ENCODE data around the gene SSC4D. TPM values are rescaled to one million over a fixed set of nuclear protein-coding genes. Genes with fewer than 3 reads are reported as not detected.
"Not testable (repeated sequence)": the region's sequence is repeated elsewhere in the genome, so short reads cannot be mapped to it uniquely, and the experiment has no call there.

The SSC4D gene
- total RNA-seq, 2 experiments from 2014 or later = 0.44 TPM; not detected in 1

- Histone ChIP-seq H3K4me1 (ENCODE audit: insufficient read depth, low read length, poor library complexity, severe bottlenecking) (peaks cover 19% of the 10 kb centered on the region), H3K9me3 (ENCODE audit: low read length) (no peaks in the 10 kb centered on the region), H3K27ac (ENCODE audit: low read depth, low read length, poor library complexity, severe bottlenecking) (no peak overlapping the region), H3K4me2 (ENCODE audit: low read length) (no peak overlapping the region), H4K20me1 (ENCODE audit: insufficient read depth, low read length) (no peaks in the 10 kb centered on the region), H2AFZ (ENCODE audit: low read length) (no peak overlapping the region), H3K9me2 (ENCODE audit: insufficient read depth, low read length) (no peaks in the 10 kb centered on the region), H3K4me3 (ENCODE audit: low read depth, low read length, poor library complexity, severe bottlenecking) (no peak overlapping the region), H3K36me3 (ENCODE audit: insufficient read depth, low read length) (no peaks in the 10 kb centered on the region), H3K79me2 (ENCODE audit: insufficient read depth, low read depth, low read length) (no peaks in the 10 kb centered on the region)
- TF ChIP-seq, protein P1, sequence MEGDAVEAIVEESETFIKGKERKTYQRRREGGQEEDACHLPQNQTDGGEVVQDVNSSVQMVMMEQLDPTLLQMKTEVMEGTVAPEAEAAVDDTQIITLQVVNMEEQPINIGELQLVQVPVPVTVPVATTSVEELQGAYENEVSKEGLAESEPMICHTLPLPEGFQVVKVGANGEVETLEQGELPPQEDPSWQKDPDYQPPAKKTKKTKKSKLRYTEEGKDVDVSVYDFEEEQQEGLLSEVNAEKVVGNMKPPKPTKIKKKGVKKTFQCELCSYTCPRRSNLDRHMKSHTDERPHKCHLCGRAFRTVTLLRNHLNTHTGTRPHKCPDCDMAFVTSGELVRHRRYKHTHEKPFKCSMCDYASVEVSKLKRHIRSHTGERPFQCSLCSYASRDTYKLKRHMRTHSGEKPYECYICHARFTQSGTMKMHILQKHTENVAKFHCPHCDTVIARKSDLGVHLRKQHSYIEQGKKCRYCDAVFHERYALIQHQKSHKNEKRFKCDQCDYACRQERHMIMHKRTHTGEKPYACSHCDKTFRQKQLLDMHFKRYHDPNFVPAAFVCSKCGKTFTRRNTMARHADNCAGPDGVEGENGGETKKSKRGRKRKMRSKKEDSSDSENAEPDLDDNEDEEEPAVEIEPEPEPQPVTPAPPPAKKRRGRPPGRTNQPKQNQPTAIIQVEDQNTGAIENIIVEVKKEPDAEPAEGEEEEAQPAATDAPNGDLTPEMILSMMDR (conservative IDR thresholded peaks at IDR 0.05; ENCODE audit: low read length) = no peak
- TF ChIP-seq EZH2phosphoT487 (IDR thresholded peaks at IDR 0.05; ENCODE audit: borderline replicate concordance, low read depth, low read length) = no peak
- DNase-seq (ENCODE audit: low spot score) = no peak
- BruUV-seq (replicated peaks) = no TSS peak
- intact Hi-C loops (cut with micrococcal nuclease; ENCODE audit: unreplicated experiment) = no loop called here
- ChIA-PET POLR2A (no interaction called here), CTCF (ENCODE audit: unreplicated experiment) (no interaction called here)
Measured at GRCh38 chr7:76390092-76390491, 19.4 kb downstream of the SSC4D start.

DNA sequence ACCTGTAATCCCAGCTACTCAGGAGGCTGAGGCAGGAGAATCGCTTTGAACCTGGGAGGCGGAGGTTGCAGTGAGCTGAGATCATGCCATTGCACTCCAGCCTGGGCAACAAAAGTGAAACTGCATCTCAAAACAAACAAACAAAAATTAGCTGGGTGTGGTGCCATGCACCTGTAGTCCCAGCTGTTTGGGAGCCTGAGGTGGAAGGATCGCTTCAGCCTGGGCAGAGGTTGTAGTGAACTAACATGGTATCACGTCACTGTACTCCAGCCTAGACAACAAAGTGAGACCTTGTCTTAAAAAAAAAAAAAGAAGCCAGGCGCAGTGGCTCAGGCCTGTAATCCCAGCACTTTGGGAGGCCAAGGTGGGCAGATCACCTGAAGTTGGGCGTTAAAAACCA, 21.7 kb downstream of the SSC4D start:
- intact Hi-C loops (cut with micrococcal nuclease; ENCODE audit: unreplicated experiment); H3K79me2 ChIP-seq (ENCODE audit: insufficient read depth, low read depth, low read length); H3K4me3 ChIP-seq (ENCODE audit: low read depth, low read length, poor library complexity, severe bottlenecking): not testable (repeated sequence)

DNA sequence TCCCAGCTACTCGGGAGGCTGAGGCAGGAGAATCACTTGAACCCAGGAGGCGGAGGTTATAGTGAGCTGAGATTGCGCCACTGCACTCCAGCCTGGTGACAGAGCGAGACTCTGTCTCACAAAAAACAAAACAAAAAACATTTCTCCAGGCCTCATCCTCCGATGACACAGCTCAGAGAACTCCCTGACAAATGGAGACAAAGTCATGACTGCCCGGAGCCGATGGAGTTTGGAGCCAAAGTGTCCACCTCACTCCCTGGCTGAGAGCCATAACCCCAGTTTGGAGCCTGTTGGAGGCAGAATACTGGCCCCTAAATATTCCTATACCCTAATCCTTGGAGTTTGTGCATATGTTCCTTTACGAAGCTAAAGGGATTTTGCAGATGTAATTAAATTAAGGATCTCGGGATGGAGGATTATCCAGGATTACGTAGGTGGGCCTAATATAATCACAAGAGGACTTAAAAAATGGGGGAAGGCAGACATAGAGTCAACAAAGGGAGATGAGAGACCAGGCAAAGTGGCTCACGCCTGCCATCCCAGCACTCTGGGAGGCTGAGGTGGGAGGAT, 22.7 kb downstream of the SSC4D start:
- Histone ChIP-seq H2AFZ (ENCODE audit: low read length) (no peak overlapping the region), H3K9me3 (ENCODE audit: low read length) (no peaks in the 10 kb centered on the region), H3K36me3 (ENCODE audit: insufficient read depth, low read length) (no peaks in the 10 kb centered on the region), H3K4me2 (ENCODE audit: low read length) (no peak overlapping the region), H3K4me1 (ENCODE audit: insufficient read depth, low read length, poor library complexity, severe bottlenecking) (peaks cover 5% of the 10 kb centered on the region), H4K20me1 (ENCODE audit: insufficient read depth, low read length) (no peaks in the 10 kb centered on the region), H3K4me3 (ENCODE audit: low read depth, low read length, poor library complexity, severe bottlenecking) (no peak overlapping the region), H3K9me2 (ENCODE audit: insufficient read depth, low read length) (no peaks in the 10 kb centered on the region), H3K79me2 (ENCODE audit: insufficient read depth, low read depth, low read length) (no peaks in the 10 kb centered on the region), H3K27ac (ENCODE audit: low read depth, low read length, poor library complexity, severe bottlenecking) (no peak overlapping the region)
- no TSS peak for BruUV-seq (replicated peaks)
- POLR2A ChIA-PET = no interaction called here
- CTCF ChIA-PET (ENCODE audit: unreplicated experiment) = no interaction called here
- no peak for TF ChIP-seq EZH2phosphoT487 (IDR thresholded peaks at IDR 0.05; ENCODE audit: borderline replicate concordance, low read depth, low read length)
- TF ChIP-seq, protein P1 (conservative IDR thresholded peaks at IDR 0.05; ENCODE audit: low read length) = no peak
- DNase-seq (ENCODE audit: low spot score) = no peak
- intact Hi-C loops (cut with micrococcal nuclease; ENCODE audit: unreplicated experiment) = no loop called here

More for the DNA sequence above, 21.7 kb downstream of the SSC4D start:
- CTCF ChIA-PET (ENCODE audit: unreplicated experiment); H3K4me2 ChIP-seq (ENCODE audit: low read length); H4K20me1 ChIP-seq (ENCODE audit: insufficient read depth, low read length); POLR2A ChIA-PET; H3K36me3 ChIP-seq (ENCODE audit: insufficient read depth, low read length); BruUV-seq (replicated peaks); H2AFZ ChIP-seq (ENCODE audit: low read length); H3K9me3 ChIP-seq (ENCODE audit: low read length); H3K9me2 ChIP-seq (ENCODE audit: insufficient read depth, low read length); H3K27ac ChIP-seq (ENCODE audit: low read depth, low read length, poor library complexity, severe bottlenecking); DNase-seq (ENCODE audit: low spot score): not testable (repeated sequence)
- H3K4me1 ChIP-seq (ENCODE audit: insufficient read depth, low read length, poor library complexity, severe bottlenecking) = peaks cover 11% of the 10 kb centered on the region
